Neuronal stem cell (in vitro differentiated cells): ENCODE measurements around the gene RLIM.

Experiments used
- DNase-seq: peaks from one replicate; pipeline ENCODE4 v3.0.0-alpha.2; 2013; ENCODE audit warnings: low spot score
- H2AFZ ChIP-seq: one replicate; pipeline ENCODE4 v1.6.1; 2013; ENCODE audit warnings: mild to moderate bottlenecking, low read length, inconsistent platforms
- H2AK5ac ChIP-seq: 2 replicates; pipeline ENCODE4 v1.6.1; 2013; ENCODE audit warnings: low read depth, mild to moderate bottlenecking, inconsistent platforms, low read length, moderate library complexity, mixed read lengths
- H2BK120ac ChIP-seq: 2 replicates; pipeline ENCODE4 v1.6.1; 2013; ENCODE audit warnings: low read depth, mild to moderate bottlenecking, inconsistent platforms, low read length, moderate library complexity, mixed read lengths
- H2BK12ac ChIP-seq: one replicate; pipeline ENCODE4 v1.6.1; 2013; ENCODE audit warnings: low read length, inconsistent platforms
- H2BK15ac ChIP-seq: 2 replicates; pipeline ENCODE4 v1.6.1; 2013; ENCODE audit warnings: mild to moderate bottlenecking, low read length, inconsistent platforms, mixed read lengths
- H2BK5ac ChIP-seq: one replicate; pipeline ENCODE4 v1.6.1; 2013; ENCODE audit warnings: inconsistent platforms, mild to moderate bottlenecking, low read length, moderate library complexity
- H3K14ac ChIP-seq: one replicate; pipeline ENCODE4 v1.6.1; 2013; ENCODE audit warnings: low read length, inconsistent platforms
- H3K18ac ChIP-seq: 2 replicates; pipeline ENCODE4 v1.6.1; 2013; ENCODE audit warnings: low read length, inconsistent platforms
- H3K23ac ChIP-seq: 2 replicates; pipeline ENCODE4 v1.6.1; 2013; ENCODE audit warnings: low read depth, mild to moderate bottlenecking, mixed read lengths, low read length, inconsistent platforms; ENCODE audit not compliant: poor library complexity
- H3K27ac ChIP-seq: replicated peaks from 3 replicates; pipeline ENCODE4 v1.5.1; 2013; ENCODE audit warnings: low read length, inconsistent platforms
- H3K27me3 ChIP-seq, 3 experiments: 2 replicates each; pipeline ENCODE4 v1.6.1; 2013; ENCODE audit warnings: low read length in 3 of 3, mild to moderate bottlenecking in 2 of 3, inconsistent platforms in 1 of 3, low read depth in 1 of 3, mixed read lengths in 1 of 3, moderate library complexity in 1 of 3; ENCODE audit not compliant: control insufficient read depth in 3 of 3, insufficient read depth in 3 of 3
- H3K36me3 ChIP-seq, 2 donors: replicated peaks in 1 of 2; 2 replicates each; pipeline ENCODE4 v1.6.1; 2013; ENCODE audit warnings: low read length in 2 of 2; ENCODE audit not compliant: control insufficient read depth in 2 of 2, insufficient read depth in 2 of 2
- H3K4ac ChIP-seq: 2 replicates; pipeline ENCODE4 v1.6.1; 2013; ENCODE audit warnings: inconsistent platforms, mild to moderate bottlenecking, low read length, moderate library complexity
- H3K4me1 ChIP-seq, 2 donors: 1 replicate in 1 of 2; 2 replicates in 1 of 2; pipeline ENCODE4 v1.6.1; 2013; ENCODE audit warnings: low read length in 2 of 2, low read depth in 1 of 2; ENCODE audit not compliant: control insufficient read depth in 2 of 2, insufficient read depth in 1 of 2
- H3K4me2 ChIP-seq: one replicate; pipeline ENCODE4 v1.6.1; 2013; ENCODE audit warnings: mild to moderate bottlenecking, low read length, inconsistent platforms; ENCODE audit not compliant: insufficient read depth, poor library complexity, severe bottlenecking
- H3K4me3 ChIP-seq, 2 donors: 2 replicates each; pipeline ENCODE4 v1.5.1; 2013; ENCODE audit warnings: low read length in 2 of 2, mild to moderate bottlenecking in 2 of 2, inconsistent platforms in 1 of 2, moderate library complexity in 1 of 2
- H3K79me1 ChIP-seq: one replicate; pipeline ENCODE4 v1.6.1; 2013; ENCODE audit warnings: low read depth, mild to moderate bottlenecking, inconsistent platforms, low read length, moderate library complexity
- H3K9ac ChIP-seq: one replicate; pipeline ENCODE4 v1.6.1; 2013; ENCODE audit warnings: mild to moderate bottlenecking, low read depth, low read length, inconsistent platforms; ENCODE audit not compliant: poor library complexity
- H3K9me3 ChIP-seq, 2 donors: replicated peaks in 1 of 2; 2 replicates each; pipeline versions ENCODE3 to v1.6.1; 2013; ENCODE audit warnings: low read length in 2 of 2, mild to moderate bottlenecking in 2 of 2, inconsistent platforms in 1 of 2, low read depth in 1 of 2, mixed read lengths in 1 of 2, moderate library complexity in 1 of 2; ENCODE audit not compliant: control insufficient read depth in 2 of 2, insufficient read depth in 1 of 2
- H4K8ac ChIP-seq: one replicate; pipeline ENCODE4 v1.6.1; 2013; ENCODE audit warnings: low read depth, mild to moderate bottlenecking, inconsistent platforms, low read length, moderate library complexity
- H4K91ac ChIP-seq: one replicate; pipeline ENCODE4 v1.6.1; 2013; ENCODE audit warnings: low read length, low read depth, mild to moderate bottlenecking, inconsistent platforms; ENCODE audit not compliant: poor library complexity
- WGBS, 2 donors: extraction: QIAGEN DNeasy Blood & Tissue Kit; methylation state at CpG; one replicate each; pipeline ENCODE4 v1.1.7; 2013; ENCODE audit warnings: missing lambda C conversion rate in 2 of 2, mixed read lengths in 1 of 2; ENCODE audit not compliant: insufficient read length in 2 of 2, insufficient replicate concordance in 1 of 2; ENCODE audit errors: extremely low coverage in 2 of 2; 5-methylcytosine and 5-hydroxymethylcytosine counted together

RLIM gene

DNA sequence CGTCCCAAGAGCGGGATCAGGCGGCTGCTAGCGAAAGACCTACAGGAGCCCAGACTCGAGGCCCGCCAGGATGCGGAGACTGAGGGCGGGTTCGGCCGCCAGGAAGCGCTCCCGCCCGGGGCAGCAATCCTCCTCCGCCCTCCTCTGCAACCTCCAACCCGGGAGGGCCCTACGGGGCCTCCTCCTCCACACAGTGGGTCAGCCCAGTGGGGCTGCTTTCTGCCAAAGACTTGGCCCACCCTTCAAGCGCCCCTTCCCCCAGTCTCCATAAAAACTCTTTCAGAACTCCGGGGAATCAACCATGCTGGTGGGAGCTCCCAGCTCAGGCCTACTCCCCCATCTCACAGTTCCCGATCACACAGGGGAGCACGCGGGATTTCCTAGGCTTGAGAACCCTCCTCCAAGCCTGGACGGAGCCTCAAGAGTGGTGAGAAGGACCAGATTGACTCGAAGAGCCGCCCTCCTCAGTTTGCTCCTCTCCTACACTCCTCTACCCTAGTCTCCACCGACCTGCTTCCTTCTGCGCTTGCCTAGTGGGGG, 77.5 kb downstream of the RLIM start:
- Histone ChIP-seq H3K9ac (no peak overlapping the region), H3K14ac (no peak overlapping the region), H3K23ac (no peak overlapping the region), H3K4ac (no peak overlapping the region), H3K18ac (peak overlapping the region; percentile 48), H2BK120ac (peak overlapping the region; percentile 81), H3K4me3 (peak overlapping the region in 1 of 2 donors; percentile 73), H3K4me1 (peaks cover 0 to 6% of the 10 kb centered on the region in 2 donors), H4K91ac (no peak overlapping the region), H2BK5ac (no peak overlapping the region), H3K4me2 (peak overlapping the region; percentile 66), H3K27me3 (no peaks in the 10 kb centered on the region), H3K9me3 (no peaks in the 10 kb centered on the region), H4K8ac (no peak overlapping the region), H2AK5ac (no peak overlapping the region), H2AFZ (no peak overlapping the region), H2BK15ac (no peak overlapping the region), H3K36me3 (peaks cover 0 to under 1% of the 10 kb centered on the region in 2 donors), H3K79me1 (no peaks in the 10 kb centered on the region), H2BK12ac (no peak overlapping the region), H3K27ac (peak overlapping the region; percentile 35)
- no peak for DNase-seq
- WGBS, 2 donors: no CpG with 5 or more reads among the region's 26 CpGs

GRCh38 chrX:74536152-74536831, 78.1 kb downstream of the RLIM start:
- Histone ChIP-seq H2BK12ac (no peak overlapping the region), H3K9me3 (no peaks in the 10 kb centered on the region), H3K36me3 (peaks cover 0 to 6% of the 10 kb centered on the region in 2 donors)

DNA sequence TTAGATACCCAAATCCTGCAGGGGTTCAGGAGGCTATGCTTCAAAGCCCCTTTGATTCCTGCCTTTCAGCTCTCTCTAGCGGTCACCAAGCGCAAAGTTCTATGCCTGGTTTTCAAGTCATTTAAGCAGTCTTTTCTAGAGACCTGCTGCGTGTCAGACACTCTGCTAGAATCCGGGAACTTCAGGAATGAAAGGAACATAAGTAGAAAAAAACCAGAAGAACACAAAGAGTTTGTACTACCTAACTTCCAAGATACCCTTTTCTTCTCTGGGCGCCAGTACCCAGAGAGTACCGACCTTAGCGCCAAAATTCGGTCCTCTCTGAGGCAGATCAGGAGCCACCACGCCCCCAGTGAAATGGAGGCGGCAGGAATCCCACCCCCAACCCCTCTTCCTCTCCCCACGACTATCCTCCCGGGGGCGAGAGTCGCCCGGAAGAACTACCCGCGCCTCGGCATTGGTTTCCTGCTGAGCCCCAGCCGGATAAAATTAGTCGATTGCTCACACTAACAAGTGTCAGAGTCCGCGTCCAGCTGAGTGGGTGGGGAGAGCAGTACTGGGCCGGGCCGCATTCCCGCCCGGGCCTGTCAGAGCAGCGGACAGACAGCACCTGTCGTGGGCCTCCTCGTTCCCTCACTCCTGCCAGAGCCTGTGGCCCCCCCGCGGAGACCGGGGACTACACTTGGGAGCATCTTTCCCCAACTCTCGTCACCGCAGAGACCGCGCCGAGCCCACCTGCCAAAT, 78.8 kb downstream of the RLIM start:
- Histone ChIP-seq H4K91ac (no peak overlapping the region), H3K4ac (no peak overlapping the region), H3K27me3 (no peaks in the 10 kb centered on the region), H4K8ac (no peak overlapping the region), H2BK5ac (peak overlapping the region; percentile 39), H3K9ac (peak overlapping the region; percentile 81), H3K14ac (no peak overlapping the region), H2BK120ac (no peak overlapping the region), H3K36me3 (peaks cover 0 to 6% of the 10 kb centered on the region in 2 donors), H3K4me1 (peaks cover 0 to 6% of the 10 kb centered on the region in 2 donors), H3K27ac (peak overlapping the region; percentile 31), H2BK12ac (no peak overlapping the region), H3K4me2 (peak overlapping the region; percentile 66), H2AK5ac (no peak overlapping the region), H3K23ac (no peak overlapping the region), H3K18ac (peak overlapping the region; percentile 38), H3K9me3 (no peaks in the 10 kb centered on the region), H3K4me3 (peak overlapping the region in 1 of 2 donors; percentile 73), H3K79me1 (no peaks in the 10 kb centered on the region), H2AFZ (no peak overlapping the region), H2BK15ac (no peak overlapping the region)
- no CpG with 5 or more reads among the region's 37 CpGs for WGBS, 2 donors
- DNase-seq: no peak

More at GRCh38 chrX:74536152-74536831, 78.1 kb downstream of the RLIM start:
- Histone ChIP-seq H3K14ac (no peak overlapping the region), H3K9ac (peak overlapping the region; percentile 81), H2AFZ (no peak overlapping the region), H3K4me2 (peak overlapping the region; percentile 66), H2AK5ac (no peak overlapping the region), H2BK5ac (peak overlapping the region; percentile 39), H3K79me1 (no peaks in the 10 kb centered on the region), H4K8ac (no peak overlapping the region), H3K4me3 (peak overlapping the region in 1 of 2 donors; percentile 73), H3K18ac (peak overlapping the region; percentile 48), H4K91ac (no peak overlapping the region), H3K4ac (no peak overlapping the region), H3K23ac (no peak overlapping the region), H3K4me1 (peaks cover 0 to 6% of the 10 kb centered on the region in 2 donors), H2BK15ac (no peak overlapping the region), H3K27me3 (no peaks in the 10 kb centered on the region), H3K27ac (peak overlapping the region; percentile 35), H2BK120ac (peak overlapping the region; percentile 81)
- no peak for DNase-seq
- no CpG with 5 or more reads among the region's 48 CpGs for WGBS, 2 donors
